ENCODE results near the gene GTPBP4. TPM values are rescaled to one million over a fixed set of nuclear protein-coding genes. Genes with fewer than 3 reads are reported as not detected.
"Not testable (repeated sequence)": the region's sequence is repeated elsewhere in the genome, so short reads cannot be mapped to it uniquely, and the experiment has no call there.

Gene GTPBP4
- total RNA-seq, 2 experiments from 2014 or later: 147 to 150 TPM

DNA sequence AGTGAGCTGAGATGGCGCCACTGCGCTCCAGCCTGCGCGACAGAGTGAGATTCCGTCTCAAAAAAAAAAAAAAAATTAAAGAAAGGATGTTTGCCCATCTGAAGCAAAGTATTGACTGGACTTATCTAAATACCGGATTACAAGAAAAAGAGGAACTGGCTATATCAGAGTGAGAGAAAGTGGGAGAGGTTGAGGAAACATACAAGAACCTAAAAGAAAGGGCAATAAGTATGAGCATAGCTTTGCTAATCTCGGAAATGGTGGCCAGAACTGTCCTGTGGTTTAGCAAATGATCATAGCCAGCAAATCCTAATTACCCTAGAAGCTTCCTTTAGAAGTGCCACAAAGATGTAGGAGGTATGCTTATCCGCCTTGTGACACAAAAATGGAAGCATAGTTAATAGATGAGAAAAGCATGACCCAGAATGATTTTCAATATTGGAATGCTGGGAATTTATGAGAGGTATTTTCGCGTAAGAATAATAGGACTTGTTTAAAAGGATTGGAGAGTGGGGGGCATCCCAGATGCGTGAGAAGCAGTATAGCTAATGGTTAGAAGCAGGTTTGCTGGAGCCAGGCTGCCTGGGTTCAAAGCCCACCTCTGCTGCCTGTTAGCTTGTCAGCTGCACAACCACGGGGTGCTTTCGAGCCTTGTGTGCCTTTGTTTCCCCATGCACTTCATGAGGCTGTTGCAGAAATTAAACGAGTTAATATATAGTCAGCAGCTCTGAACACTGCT, 1.2 kb upstream of the GTPBP4 start:
- POLR2A ChIA-PET: interaction anchor here (0.9 kb wide), 1 partner anchor 150 kb away, joined by 3 read pairs; no protein-coding TSS in a partner anchor
- CTCF ChIA-PET: no interaction called here

- ChIA-PET CTCF (no interaction called here), POLR2A (no interaction called here)
Observed at GRCh38 chr10:987620-987869, 689 bp upstream of the GTPBP4 start.

GRCh38 chr10:988667-989545, 672 bp downstream of the GTPBP4 start:
- ChIA-PET CTCF (interaction anchor here (0.6 to 0.7 kb wide), 2 partner anchors 73 to 141 kb away, joined by 3 to 6 read pairs; no protein-coding TSS in a partner anchor), POLR2A (interaction anchor here (0.6 to 1.0 kb wide), 3 partner anchors 26 to 85 kb away, joined by 3 to 9 read pairs (median 9); no protein-coding TSS in a partner anchor)

DNA sequence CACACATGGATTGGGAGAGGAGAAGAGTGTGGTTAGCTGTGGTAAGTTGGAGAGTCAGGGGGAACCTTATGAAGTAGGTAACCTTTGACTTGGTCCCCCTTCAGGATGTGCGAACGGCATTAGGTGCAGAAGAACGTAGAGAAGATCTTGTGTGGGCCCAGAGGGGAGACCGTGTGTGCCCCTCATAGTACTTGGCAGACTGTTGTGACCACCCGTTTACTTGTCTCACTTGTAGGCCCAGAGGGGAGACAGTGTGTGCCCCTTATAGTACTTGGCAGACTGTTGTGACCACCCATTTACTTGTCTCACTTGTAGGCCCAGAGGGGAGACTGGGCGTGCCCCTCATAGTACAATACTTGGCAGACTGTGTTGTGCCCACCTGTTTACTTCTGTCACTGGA, 2.6 kb downstream of the GTPBP4 start:
- CTCF ChIA-PET: no interaction called here
- POLR2A ChIA-PET: interaction anchor here (0.7 kb wide), 1 partner anchor 9 kb away, joined by 4 read pairs; no protein-coding TSS in a partner anchor

DNA sequence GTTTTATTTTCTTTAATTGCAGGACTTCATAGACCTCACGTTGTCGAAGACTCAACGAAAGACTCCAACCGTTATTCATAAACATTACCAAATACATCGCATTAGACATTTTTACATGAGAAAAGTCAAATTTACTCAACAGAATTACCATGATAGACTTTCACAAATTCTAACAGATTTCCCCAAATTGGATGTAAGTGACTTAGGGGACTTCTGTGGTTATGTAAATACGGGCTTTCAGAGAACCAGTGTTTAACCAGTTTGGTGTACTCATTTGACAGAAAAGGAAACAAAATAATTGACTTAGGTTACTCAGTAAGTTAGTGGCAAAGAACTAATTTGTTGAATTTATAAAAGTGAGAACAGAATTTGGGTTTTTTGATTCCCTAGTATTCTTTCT, 4.2 kb downstream of the GTPBP4 start:
- ChIA-PET POLR2A (interaction anchor here (1.5 kb wide), 1 partner anchor 57 kb away, joined by 3 read pairs; the partner anchor contains the start of gene IDI1), CTCF (no interaction called here)

DNA sequence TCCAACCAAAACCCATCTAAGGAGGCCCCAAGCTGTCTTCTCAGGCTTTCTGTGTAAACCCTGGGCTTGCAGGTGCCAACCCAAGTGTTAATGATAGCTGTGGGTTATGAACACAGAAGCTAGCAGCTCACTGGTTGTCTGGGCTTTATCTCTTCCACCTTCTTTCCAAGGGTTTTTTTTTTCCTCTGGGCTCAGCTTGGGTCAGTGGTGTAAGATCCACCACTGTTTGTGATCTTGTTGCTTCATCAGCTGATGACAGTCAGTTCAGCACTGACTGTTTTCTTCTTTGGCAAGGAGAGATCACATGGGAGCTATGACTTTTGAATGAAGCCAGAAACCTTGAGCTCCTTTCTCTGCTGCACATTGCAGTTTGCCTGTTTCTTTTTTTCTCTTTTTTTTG, 4.6 kb downstream of the GTPBP4 start:
- ChIA-PET POLR2A (interaction anchor here (1.5 kb wide), 1 partner anchor 56 kb away, joined by 3 read pairs; the partner anchor contains the start of gene IDI1), CTCF (interaction anchor here (1.2 kb wide), 1 partner anchor 8 kb away, joined by 4 read pairs; no protein-coding TSS in a partner anchor)

DNA sequence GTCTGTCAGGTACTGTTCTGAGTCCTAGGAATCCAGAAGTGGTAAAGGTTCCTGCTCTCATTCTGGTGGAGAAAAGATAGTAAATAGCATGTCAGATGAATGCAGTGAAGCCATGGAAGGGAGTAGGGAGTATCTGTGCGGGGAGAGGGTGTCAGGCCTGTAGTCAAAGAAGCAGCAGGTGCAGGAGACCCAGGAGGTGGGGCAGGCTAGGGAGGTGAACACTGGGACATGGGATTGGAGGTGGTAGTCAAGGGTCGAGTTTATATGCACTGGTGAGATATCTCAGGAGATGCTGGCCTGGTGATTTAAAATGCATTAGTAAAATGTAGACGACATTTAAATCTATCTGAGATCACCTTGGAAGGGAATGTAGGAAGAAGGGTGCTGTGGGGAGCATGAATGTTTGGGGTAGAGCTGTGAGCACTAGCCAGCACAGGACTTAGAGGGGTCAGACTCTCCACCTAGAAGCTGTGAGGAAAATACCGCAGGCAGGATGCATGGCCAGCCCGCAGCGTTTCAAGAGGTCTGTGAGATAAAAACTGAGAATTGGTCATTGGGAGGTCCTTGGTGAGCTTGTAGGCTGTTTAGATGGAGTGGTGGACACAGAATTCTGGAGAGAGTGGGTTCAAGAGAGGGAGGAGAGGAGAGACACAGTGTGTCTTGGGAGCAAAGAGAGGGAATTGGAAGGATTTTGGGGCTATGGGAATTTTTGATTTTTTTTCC, 6.8 kb downstream of the GTPBP4 start:
- ChIA-PET POLR2A (no interaction called here), CTCF (no interaction called here)

DNA sequence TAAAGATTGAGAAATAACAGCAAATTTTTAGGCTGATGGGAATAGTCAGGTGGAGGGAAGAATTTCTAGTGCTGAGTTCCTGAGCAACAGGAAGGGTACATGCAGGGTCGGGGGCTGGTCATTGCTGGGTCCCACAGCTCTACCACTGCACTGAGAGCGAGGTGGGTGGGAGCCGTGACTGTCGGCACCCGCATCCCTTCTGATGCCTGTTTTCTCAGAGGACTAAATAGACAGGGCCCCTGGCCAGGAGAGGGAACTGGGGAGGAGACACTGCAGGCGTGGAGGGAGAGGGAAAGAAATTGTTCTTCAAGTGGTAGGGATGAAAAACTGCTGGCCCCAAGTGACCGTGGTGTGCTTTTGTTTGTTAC, 7.3 kb downstream of the GTPBP4 start:
- POLR2A ChIA-PET: no interaction called here
- CTCF ChIA-PET: no interaction called here

DNA sequence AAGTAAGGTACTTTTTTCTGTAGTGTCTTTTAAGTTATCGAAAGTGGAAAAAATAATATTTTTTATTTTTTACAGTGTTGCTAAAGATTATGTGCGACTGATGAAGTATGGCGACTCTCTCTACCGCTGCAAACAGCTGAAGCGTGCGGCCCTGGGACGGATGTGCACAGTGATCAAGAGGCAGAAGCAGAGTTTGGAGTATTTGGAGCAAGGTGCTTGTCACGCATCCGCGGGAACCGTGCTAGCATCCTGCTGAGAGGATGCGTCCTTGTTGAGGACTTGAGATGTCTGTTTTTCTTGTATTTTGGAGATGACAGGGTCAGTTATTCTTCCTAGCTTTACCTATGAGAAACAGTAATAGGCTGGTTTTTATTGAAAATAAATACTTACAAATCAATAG, 7.8 kb downstream of the GTPBP4 start:
- ChIA-PET CTCF (no interaction called here), POLR2A (no interaction called here)

DNA sequence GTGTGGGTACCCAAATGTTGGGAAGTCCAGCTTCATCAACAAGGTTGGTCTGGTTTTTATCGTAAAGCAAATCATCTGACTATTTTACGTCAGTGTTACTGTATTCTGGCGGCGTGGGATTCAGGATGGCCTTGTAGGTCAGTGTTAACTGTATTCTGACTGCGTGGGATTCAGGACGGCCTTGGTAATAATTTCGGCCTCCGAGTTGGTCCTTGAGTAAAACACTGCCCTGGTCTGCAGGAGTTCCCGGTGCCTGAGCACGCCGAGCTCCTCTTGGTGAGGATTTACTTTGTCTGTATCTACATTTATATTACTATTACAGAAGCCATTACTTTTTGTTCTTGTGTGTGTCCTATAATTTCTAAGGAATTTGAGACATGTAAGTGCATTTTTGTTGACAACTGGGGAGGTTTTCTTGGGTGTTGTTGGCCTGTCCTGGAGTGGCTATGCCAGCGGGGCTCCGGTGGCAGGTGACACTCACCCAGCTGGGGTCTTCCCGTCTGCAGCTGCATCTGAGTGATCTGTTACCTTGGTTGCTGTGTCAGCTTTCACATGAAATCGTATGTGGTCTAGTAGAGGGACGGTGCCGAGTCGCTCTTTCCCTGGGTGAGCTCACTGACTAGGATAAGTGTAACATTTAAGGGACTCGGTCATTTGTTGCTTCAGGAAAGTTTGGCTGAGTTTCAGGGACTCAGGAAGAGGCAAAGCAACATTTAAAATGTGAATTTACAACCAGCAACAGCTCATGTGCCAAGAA, 9.2 kb downstream of the GTPBP4 start:
- ChIA-PET CTCF (interaction anchor here (0.8 kb wide), 1 partner anchor 51 kb away, joined by 3 read pairs; the partner anchor contains the start of gene IDI1), POLR2A (no interaction called here)

DNA sequence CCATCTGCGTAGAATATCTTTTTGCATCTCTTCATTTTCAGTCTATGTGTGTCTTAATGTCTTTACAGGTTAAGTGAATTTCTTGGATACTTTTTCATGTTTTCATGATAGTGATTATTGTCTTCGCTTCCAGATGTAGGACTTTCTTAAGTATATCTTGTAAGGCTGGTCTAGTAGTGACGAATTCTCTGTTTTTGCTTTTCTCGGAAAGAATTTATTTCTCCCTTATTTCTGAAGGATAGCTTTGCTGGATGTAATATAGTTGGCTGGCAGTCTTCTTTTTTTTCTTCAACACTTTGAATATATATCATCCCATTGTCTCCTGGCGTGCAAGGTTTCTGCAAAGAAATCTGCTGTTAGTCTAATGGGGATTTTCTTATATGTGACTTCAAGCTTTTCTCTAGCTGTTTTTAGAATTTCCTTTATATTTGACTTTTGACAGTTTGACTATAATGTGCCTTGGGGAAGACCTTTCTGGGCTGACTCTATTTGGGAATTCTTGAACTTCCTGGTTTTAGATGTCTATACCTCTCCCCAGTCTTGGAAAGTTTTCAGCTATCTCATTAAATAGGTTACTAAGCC, 14.3 kb downstream of the GTPBP4 start:
- POLR2A ChIA-PET: no interaction called here

GRCh38 chr10:1003884-1004670, 15.8 kb downstream of the GTPBP4 start:
- ChIA-PET POLR2A (no interaction called here), CTCF (no interaction called here)

More for the DNA sequence above, 14.3 kb downstream of the GTPBP4 start:
- CTCF ChIA-PET: no interaction called here

- ChIA-PET CTCF (no interaction called here), POLR2A (no interaction called here)
Observed at GRCh38 chr10:1006573-1006972, 18.3 kb downstream of the GTPBP4 start.

DNA sequence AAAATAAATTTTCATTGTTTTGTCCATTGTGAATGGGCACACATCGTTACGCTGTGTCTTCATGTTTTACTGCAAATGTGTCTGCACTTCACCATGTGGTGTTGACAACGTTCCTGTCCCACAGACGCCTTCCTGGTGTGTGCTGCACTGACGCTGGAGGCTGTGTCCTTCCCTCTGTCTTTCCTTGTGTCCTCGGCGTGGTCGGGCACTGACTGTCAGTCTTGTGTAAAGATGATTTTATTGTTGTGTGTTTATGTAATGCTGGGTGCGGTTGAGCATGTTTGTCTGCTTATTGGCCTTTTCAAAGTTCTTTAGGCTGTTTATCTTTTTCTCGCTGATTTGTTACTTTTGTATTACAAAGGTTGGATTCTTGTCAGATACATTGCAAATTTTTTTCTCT, 19.3 kb downstream of the GTPBP4 start:
- ChIA-PET POLR2A (no interaction called here), CTCF (no interaction called here)

- ChIA-PET CTCF (no interaction called here), POLR2A (no interaction called here)
Observed at GRCh38 chr10:1009071-1009494, 20.8 kb downstream of the GTPBP4 start.

- POLR2A ChIA-PET, CTCF ChIA-PET: not testable (repeated sequence)
Observed at GRCh38 chr10:1009947-1010346, 21.7 kb downstream of the GTPBP4 start.

DNA sequence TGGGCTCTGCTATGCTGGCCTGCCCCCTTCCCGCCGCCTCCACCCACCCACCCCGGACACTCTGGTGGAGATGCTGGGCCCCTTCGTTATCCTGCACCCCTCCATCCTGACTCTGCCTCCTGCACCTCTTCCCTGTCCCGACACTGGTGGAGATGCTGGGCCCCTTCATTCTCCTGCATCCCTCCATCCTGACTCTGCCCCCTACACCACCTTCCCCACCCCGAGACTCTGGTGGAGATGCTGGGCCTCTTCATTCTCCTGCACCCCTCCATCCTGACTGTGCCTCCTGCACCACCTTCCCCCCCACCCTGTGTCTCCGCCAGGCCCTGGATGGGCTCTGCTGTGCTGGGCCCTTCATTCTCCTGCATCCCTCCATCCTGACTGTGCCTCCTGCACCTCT, 22.5 kb downstream of the GTPBP4 start:
- ChIA-PET CTCF (no interaction called here), POLR2A (no interaction called here)

DNA sequence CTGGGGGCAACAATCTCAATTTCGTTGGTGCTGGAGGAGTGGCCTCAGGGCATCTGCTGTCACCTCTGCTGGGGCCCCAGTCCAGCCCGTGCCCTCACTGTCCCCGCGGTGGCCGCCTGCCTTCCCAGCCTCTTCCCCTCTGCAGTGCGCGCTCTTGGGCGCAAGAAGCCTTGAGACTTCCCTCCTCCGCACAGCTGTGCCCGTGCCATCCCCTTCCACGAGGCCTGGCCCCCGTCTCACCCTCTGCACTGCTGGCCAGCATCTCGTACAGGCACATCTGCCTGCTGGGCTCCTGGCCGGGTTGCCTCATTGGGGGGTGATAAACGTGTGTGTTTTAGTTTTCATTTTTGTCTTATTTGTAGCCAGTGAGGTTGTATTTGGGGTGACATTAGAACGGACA, 23.5 kb downstream of the GTPBP4 start:
- POLR2A ChIA-PET: no interaction called here
- CTCF ChIA-PET: no interaction called here

GRCh38 chr10:1015688-1016087, 27.5 kb downstream of the GTPBP4 start:
- ChIA-PET CTCF (no interaction called here), POLR2A (no interaction called here)
